ENCODE measurements around the gene PRTG.

The PRTG gene

DNA sequence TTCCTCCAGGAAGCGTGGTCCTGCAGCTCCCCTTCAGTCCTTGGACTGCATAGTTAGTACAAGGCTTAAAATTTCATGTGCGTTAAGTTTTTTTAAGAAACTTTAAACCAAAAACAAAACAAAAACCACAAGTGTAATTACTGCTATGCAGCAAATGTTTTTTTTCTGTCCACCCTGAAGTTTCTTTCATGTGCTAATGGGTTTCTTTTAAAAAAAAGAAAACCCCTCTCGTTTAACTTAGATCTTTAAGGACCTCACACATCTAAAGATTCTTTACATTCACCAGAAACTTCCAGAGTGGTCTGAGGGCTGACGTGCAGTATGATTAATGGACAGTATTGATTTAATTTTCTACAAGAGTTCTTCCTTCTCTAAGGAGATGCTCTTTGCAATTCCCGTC is 82.8 kb downstream of the PRTG start:
- no peak for TF ChIP-seq SNAI2 (CRISPR knock-in tag; IDR thresholded peaks at IDR 0.05)
- TF ChIP-seq TOX (CRISPR knock-in tag; IDR thresholded peaks at IDR 0.05; ENCODE audit: borderline replicate concordance), result no peak
- TF ChIP-seq ZNF8 (CRISPR knock-in tag; IDR thresholded peaks at IDR 0.05), result no peak
- no peak for TF ChIP-seq TCF4 (CRISPR knock-in tag; IDR thresholded peaks at IDR 0.05; ENCODE audit: borderline replicate concordance)
- no peak for TF ChIP-seq ZNF565 (CRISPR knock-in tag; conservative IDR thresholded peaks at IDR 0.05; ENCODE audit: low read depth)
- TF ChIP-seq GLIS3 (CRISPR knock-in tag; IDR thresholded peaks at IDR 0.05), result no peak
- TF ChIP-seq ESRRG (CRISPR knock-in tag; IDR thresholded peaks at IDR 0.05), result no peak
- TF ChIP-seq, protein P1, sequence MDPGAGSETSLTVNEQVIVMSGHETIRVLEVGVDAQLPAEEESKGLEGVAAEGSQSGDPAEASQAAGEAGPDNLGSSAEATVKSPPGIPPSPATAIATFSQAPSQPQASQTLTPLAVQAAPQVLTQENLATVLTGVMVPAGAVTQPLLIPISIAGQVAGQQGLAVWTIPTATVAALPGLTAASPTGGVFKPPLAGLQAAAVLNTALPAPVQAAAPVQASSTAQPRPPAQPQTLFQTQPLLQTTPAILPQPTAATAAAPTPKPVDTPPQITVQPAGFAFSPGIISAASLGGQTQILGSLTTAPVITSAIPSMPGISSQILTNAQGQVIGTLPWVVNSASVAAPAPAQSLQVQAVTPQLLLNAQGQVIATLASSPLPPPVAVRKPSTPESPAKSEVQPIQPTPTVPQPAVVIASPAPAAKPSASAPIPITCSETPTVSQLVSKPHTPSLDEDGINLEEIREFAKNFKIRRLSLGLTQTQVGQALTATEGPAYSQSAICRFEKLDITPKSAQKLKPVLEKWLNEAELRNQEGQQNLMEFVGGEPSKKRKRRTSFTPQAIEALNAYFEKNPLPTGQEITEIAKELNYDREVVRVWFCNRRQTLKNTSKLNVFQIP (CRISPR knock-in tag; IDR thresholded peaks at IDR 0.05; ENCODE audit: borderline replicate concordance, low read depth), result no peak
- TF ChIP-seq PPARA (CRISPR knock-in tag; IDR thresholded peaks at IDR 0.05; ENCODE audit: borderline replicate concordance), result no peak
- ATAC-seq, result no peak

DNA sequence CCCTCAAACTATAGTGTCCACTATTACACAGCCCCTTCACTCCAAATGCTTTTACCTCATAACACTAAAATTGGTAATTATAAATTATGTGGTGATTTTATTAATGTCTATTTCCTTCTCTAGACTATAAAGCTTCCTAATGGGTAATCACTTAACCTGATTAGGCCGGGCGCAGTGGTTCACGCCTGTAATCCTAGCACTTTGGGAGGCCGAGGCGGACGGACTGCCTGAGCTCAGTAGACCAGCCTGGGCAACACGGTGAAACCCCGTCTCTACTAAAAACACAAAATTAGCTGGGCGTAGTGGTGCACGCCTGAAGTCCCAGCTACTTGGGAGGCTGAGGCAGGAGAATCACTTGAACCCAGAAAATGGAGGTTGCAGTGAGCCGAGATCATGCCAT is 83.5 kb downstream of the PRTG start:
- ATAC-seq, result no peak
- no peak for TF ChIP-seq ARNTL (CRISPR knock-in tag; IDR thresholded peaks at IDR 0.05; ENCODE audit: borderline replicate concordance, low read depth)
- no peak for TF ChIP-seq CSDC2 (CRISPR knock-in tag; IDR thresholded peaks at IDR 0.05)
- TF ChIP-seq BACH2 (CRISPR knock-in tag; IDR thresholded peaks at IDR 0.05; ENCODE audit: borderline replicate concordance), result no peak
- no peak for TF ChIP-seq ZNF8 (CRISPR knock-in tag; IDR thresholded peaks at IDR 0.05)
- TF ChIP-seq ISL1 (CRISPR knock-in tag; IDR thresholded peaks at IDR 0.05), result no peak
- TF ChIP-seq PPARA (CRISPR knock-in tag; IDR thresholded peaks at IDR 0.05; ENCODE audit: borderline replicate concordance), result no peak
- no peak for TF ChIP-seq GLIS3 (CRISPR knock-in tag; IDR thresholded peaks at IDR 0.05)
- TF ChIP-seq ZFP30 (CRISPR knock-in tag; IDR thresholded peaks at IDR 0.05), result no peak
- TF ChIP-seq TCF4 (CRISPR knock-in tag; IDR thresholded peaks at IDR 0.05; ENCODE audit: borderline replicate concordance), result no peak

GRCh38 chr15:55658886-55659285 is 84.1 kb downstream of the PRTG start:
- TF ChIP-seq ZFP30 (CRISPR knock-in tag; IDR thresholded peaks at IDR 0.05) (no peak), SNAI2 (CRISPR knock-in tag; IDR thresholded peaks at IDR 0.05) (no peak), TOX (CRISPR knock-in tag; IDR thresholded peaks at IDR 0.05; ENCODE audit: borderline replicate concordance) (no peak), BACH2 (CRISPR knock-in tag; IDR thresholded peaks at IDR 0.05; ENCODE audit: borderline replicate concordance) (no peak), ARNTL (CRISPR knock-in tag; IDR thresholded peaks at IDR 0.05; ENCODE audit: borderline replicate concordance, low read depth) (no peak), PPARA (CRISPR knock-in tag; IDR thresholded peaks at IDR 0.05; ENCODE audit: borderline replicate concordance) (no peak), ESRRG (CRISPR knock-in tag; IDR thresholded peaks at IDR 0.05) (no peak)
- TF ChIP-seq, protein P2, sequence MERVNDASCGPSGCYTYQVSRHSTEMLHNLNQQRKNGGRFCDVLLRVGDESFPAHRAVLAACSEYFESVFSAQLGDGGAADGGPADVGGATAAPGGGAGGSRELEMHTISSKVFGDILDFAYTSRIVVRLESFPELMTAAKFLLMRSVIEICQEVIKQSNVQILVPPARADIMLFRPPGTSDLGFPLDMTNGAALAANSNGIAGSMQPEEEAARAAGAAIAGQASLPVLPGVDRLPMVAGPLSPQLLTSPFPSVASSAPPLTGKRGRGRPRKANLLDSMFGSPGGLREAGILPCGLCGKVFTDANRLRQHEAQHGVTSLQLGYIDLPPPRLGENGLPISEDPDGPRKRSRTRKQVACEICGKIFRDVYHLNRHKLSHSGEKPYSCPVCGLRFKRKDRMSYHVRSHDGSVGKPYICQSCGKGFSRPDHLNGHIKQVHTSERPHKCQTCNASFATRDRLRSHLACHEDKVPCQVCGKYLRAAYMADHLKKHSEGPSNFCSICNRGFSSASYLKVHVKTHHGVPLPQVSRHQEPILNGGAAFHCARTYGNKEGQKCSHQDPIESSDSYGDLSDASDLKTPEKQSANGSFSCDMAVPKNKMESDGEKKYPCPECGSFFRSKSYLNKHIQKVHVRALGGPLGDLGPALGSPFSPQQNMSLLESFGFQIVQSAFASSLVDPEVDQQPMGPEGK (CRISPR knock-in tag; IDR thresholded peaks at IDR 0.05; ENCODE audit: borderline replicate concordance), result no peak
- TF ChIP-seq, protein P3, sequence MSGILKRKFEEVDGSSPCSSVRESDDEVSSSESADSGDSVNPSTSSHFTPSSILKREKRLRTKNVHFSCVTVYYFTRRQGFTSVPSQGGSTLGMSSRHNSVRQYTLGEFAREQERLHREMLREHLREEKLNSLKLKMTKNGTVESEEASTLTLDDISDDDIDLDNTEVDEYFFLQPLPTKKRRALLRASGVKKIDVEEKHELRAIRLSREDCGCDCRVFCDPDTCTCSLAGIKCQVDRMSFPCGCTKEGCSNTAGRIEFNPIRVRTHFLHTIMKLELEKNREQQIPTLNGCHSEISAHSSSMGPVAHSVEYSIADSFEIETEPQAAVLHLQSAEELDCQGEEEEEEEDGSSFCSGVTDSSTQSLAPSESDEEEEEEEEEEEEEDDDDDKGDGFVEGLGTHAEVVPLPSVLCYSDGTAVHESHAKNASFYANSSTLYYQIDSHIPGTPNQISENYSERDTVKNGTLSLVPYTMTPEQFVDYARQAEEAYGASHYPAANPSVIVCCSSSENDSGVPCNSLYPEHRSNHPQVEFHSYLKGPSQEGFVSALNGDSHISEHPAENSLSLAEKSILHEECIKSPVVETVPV (CRISPR knock-in tag; IDR thresholded peaks at IDR 0.05), result no peak

GRCh38 chr15:55654561-55655031 is 88.4 kb downstream of the PRTG start:
- TF ChIP-seq ESRRG (CRISPR knock-in tag; IDR thresholded peaks at IDR 0.05) (no peak), BACH2 (CRISPR knock-in tag; IDR thresholded peaks at IDR 0.05; ENCODE audit: borderline replicate concordance) (no peak), ISL1 (CRISPR knock-in tag; IDR thresholded peaks at IDR 0.05) (peak; percentile 68), GLIS3 (CRISPR knock-in tag; IDR thresholded peaks at IDR 0.05) (no peak), ZFP30 (CRISPR knock-in tag; IDR thresholded peaks at IDR 0.05) (no peak)
- TF ChIP-seq, protein P3 (CRISPR knock-in tag; IDR thresholded peaks at IDR 0.05), result no peak
- TF ChIP-seq, protein P4, sequence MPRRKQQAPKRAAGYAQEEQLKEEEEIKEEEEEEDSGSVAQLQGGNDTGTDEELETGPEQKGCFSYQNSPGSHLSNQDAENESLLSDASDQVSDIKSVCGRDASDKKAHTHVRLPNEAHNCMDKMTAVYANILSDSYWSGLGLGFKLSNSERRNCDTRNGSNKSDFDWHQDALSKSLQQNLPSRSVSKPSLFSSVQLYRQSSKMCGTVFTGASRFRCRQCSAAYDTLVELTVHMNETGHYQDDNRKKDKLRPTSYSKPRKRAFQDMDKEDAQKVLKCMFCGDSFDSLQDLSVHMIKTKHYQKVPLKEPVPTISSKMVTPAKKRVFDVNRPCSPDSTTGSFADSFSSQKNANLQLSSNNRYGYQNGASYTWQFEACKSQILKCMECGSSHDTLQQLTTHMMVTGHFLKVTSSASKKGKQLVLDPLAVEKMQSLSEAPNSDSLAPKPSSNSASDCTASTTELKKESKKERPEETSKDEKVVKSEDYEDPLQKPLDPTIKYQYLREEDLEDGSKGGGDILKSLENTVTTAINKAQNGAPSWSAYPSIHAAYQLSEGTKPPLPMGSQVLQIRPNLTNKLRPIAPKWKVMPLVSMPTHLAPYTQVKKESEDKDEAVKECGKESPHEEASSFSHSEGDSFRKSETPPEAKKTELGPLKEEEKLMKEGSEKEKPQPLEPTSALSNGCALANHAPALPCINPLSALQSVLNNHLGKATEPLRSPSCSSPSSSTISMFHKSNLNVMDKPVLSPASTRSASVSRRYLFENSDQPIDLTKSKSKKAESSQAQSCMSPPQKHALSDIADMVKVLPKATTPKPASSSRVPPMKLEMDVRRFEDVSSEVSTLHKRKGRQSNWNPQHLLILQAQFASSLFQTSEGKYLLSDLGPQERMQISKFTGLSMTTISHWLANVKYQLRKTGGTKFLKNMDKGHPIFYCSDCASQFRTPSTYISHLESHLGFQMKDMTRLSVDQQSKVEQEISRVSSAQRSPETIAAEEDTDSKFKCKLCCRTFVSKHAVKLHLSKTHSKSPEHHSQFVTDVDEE (CRISPR knock-in tag; IDR thresholded peaks at IDR 0.05), result no peak
- no peak for ATAC-seq

More at GRCh38 chr15:55658886-55659285, 84.1 kb downstream of the PRTG start:
- no peak for ATAC-seq
